Measurements from ENCODE around the gene TBXAS1. TPM values are rescaled to one million over a fixed set of nuclear protein-coding genes. Genes with fewer than 3 reads are reported as not detected.

The TBXAS1 gene
- total RNA-seq, 2 experiments from 2014 or later: 3.6 to 5.1 TPM

- H3K4me3 Mint-ChIP-seq: no peak overlapping the region
- H3K4me1 Mint-ChIP-seq: no peaks in the 10 kb centered on the region
- no peak overlapping the region for H3K27ac Mint-ChIP-seq
- CTCF ChIA-PET: interaction anchor here (0.6 to 1.0 kb wide), 2 partner anchors 13 to 44 kb away, joined by 3 read pairs; no protein-coding TSS in a partner anchor
- ATAC-seq: no peak
- POLR2A ChIA-PET: no interaction called here
- no peaks in the 10 kb centered on the region for H3K27me3 Mint-ChIP-seq
- H3K9me3 Mint-ChIP-seq (ENCODE audit: low read depth): no peaks in the 10 kb centered on the region
- no peak for DNase-seq
- intact Hi-C loops (cut with DNase I, micrococcal nuclease): loop anchor here in 1 of 2 experiments (10.0 kb wide), 1 partner anchor 291 kb away; no protein-coding TSS in a partner anchor
- no peaks in the 10 kb centered on the region for H3K36me3 Mint-ChIP-seq (ENCODE audit: low read depth)
Measured at GRCh38 chr7:140013676-140014075, 184.6 kb downstream of the TBXAS1 start.

GRCh38 chr7:140014123-140014522 is 185.1 kb downstream of the TBXAS1 start:
- H3K4me1 Mint-ChIP-seq: no peaks in the 10 kb centered on the region

DNA sequence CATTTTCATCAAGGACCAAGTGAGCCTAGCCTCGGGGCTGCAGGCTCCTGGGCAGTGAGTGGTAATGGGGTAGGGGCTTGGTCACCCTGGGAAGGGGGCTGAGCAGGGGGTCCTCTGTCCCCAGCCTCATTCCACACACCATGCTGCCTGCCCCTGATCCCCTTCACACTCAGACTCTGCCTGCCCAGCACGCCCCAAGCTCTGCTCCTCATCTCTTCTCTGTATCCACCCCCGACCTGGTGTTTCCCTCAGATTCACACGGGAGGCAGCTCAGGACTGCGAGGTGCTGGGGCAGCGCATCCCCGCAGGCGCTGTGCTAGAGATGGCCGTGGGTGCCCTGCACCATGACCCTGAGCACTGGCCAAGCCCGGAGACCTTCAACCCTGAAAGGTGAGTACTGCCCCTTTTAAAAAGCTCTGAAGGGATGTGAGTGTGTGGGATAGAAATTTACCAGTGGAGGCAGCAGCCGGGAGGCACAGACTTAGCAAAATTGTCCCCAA is 186.5 kb downstream of the TBXAS1 start:
- POLR2A ChIA-PET: no interaction called here
- H3K4me1 Mint-ChIP-seq: no peaks in the 10 kb centered on the region
- H3K27me3 Mint-ChIP-seq: no peaks in the 10 kb centered on the region
- DNase-seq: no peak
- no peak overlapping the region for H3K27ac Mint-ChIP-seq
- H3K4me3 Mint-ChIP-seq: no peak overlapping the region
- intact Hi-C loops (cut with DNase I, micrococcal nuclease): loop anchor here in 1 of 2 experiments (10.0 kb wide), 1 partner anchor 289 kb away; no protein-coding TSS in a partner anchor
- CTCF ChIA-PET: interaction anchor here (0.6 to 1.4 kb wide), 2 partner anchors 9 to 216 kb away, joined by 3 read pairs; no protein-coding TSS in a partner anchor
- no peak for ATAC-seq
- H3K36me3 Mint-ChIP-seq (ENCODE audit: low read depth): no peaks in the 10 kb centered on the region
- no peaks in the 10 kb centered on the region for H3K9me3 Mint-ChIP-seq (ENCODE audit: low read depth)

More at GRCh38 chr7:140014123-140014522, 185.1 kb downstream of the TBXAS1 start:
- no peaks in the 10 kb centered on the region for H3K27me3 Mint-ChIP-seq
- H3K36me3 Mint-ChIP-seq (ENCODE audit: low read depth): no peaks in the 10 kb centered on the region
- no peak overlapping the region for H3K27ac Mint-ChIP-seq
- ChIA-PET CTCF (no interaction called here), POLR2A (no interaction called here)
- DNase-seq: no peak
- H3K9me3 Mint-ChIP-seq (ENCODE audit: low read depth): no peaks in the 10 kb centered on the region
- no peak for ATAC-seq
- intact Hi-C loops (cut with DNase I, micrococcal nuclease): loop anchor here in 1 of 2 experiments (10.0 kb wide), 1 partner anchor 291 kb away; no protein-coding TSS in a partner anchor
- H3K4me3 Mint-ChIP-seq: no peak overlapping the region

GRCh38 chr7:140016540-140016939 is 187.5 kb downstream of the TBXAS1 start:
- H3K4me3 Mint-ChIP-seq: no peak overlapping the region
- intact Hi-C loops (cut with DNase I, micrococcal nuclease): loop anchor here in 1 of 2 experiments (10.0 kb wide), 1 partner anchor 288 kb away; no protein-coding TSS in a partner anchor

DNA sequence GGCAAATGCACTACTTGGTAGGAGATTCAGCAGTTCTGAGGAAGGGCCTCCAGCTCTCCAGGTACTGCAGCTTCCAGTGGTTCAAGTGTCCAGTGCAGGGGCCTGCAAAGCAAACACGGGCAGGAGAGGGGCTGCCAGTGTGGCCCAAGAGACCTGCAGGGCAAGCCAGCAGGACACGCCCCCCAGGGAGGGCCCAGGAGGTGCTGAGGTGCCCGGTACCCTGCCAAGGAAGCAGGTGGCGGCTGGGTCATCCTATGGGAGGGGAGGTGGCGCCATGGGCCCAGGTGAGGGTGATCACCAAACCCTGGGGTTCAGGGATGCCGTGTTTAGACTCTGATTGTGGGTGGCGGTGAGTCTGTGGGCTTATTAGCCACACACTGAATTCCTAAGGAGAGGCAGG is 188.0 kb downstream of the TBXAS1 start:
- Mint-ChIP-seq H3K27ac (no peak overlapping the region), H3K27me3 (no peaks in the 10 kb centered on the region), H3K9me3 (ENCODE audit: low read depth) (no peaks in the 10 kb centered on the region), H3K36me3 (ENCODE audit: low read depth) (peaks cover 3% of the 10 kb centered on the region), H3K4me3 (no peak overlapping the region), H3K4me1 (no peaks in the 10 kb centered on the region)
- ChIA-PET CTCF (interaction anchor here (0.5 to 1.4 kb wide), 5 partner anchors 11 to 992 kb away, joined by 3 to 4 read pairs (median 4); no protein-coding TSS in a partner anchor), POLR2A (no interaction called here)
- ATAC-seq (no peak), DNase-seq (no peak)
- intact Hi-C loops (cut with DNase I, micrococcal nuclease): loop anchor here in 1 of 2 experiments (10.0 kb wide), 1 partner anchor 288 kb away; no protein-coding TSS in a partner anchor

More at GRCh38 chr7:140016540-140016939, 187.5 kb downstream of the TBXAS1 start:
- H3K4me1 Mint-ChIP-seq: no peaks in the 10 kb centered on the region
- POLR2A ChIA-PET: no interaction called here
- no peaks in the 10 kb centered on the region for H3K27me3 Mint-ChIP-seq
- H3K9me3 Mint-ChIP-seq (ENCODE audit: low read depth): no peaks in the 10 kb centered on the region
- no peaks in the 10 kb centered on the region for H3K36me3 Mint-ChIP-seq (ENCODE audit: low read depth)
- no peak overlapping the region for H3K27ac Mint-ChIP-seq
- CTCF ChIA-PET: interaction anchor here (0.9 to 1.4 kb wide), 3 partner anchors 10 to 33 kb away, joined by 3 to 4 read pairs (median 4); no protein-coding TSS in a partner anchor
- DNase-seq (no peak), ATAC-seq (no peak)

DNA sequence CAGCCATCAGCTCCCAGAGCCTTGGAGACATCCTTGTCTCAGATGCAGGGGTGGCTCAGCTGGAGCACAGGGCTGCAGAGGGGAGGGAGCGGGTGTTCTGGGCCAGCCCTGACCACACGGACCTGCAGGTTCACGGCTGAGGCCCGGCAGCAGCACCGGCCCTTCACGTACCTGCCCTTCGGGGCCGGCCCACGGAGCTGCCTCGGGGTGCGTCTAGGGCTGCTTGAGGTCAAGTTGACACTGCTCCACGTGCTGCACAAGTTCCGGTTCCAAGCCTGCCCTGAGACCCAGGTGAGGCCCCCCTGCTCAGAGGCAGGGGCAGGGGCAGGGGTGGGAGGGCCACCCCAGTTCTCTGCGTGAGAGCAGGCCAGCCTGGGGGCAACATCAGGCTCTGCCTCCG is 188.5 kb downstream of the TBXAS1 start:
- ATAC-seq (no peak), DNase-seq (no peak)
- no peak overlapping the region for H3K27ac Mint-ChIP-seq
- H3K36me3 Mint-ChIP-seq (ENCODE audit: low read depth): peaks cover 3% of the 10 kb centered on the region
- no peaks in the 10 kb centered on the region for H3K4me1 Mint-ChIP-seq
- ChIA-PET POLR2A (no interaction called here), CTCF (interaction anchor here (0.5 to 1.6 kb wide), 3 partner anchors 15 to 423 kb away, joined by 3 to 4 read pairs (median 4); no protein-coding TSS in a partner anchor)
- intact Hi-C loops (cut with DNase I, micrococcal nuclease): loop anchor here in 1 of 2 experiments (10.0 kb wide), 1 partner anchor 287 kb away; no protein-coding TSS in a partner anchor
- H3K4me3 Mint-ChIP-seq: no peak overlapping the region
- no peaks in the 10 kb centered on the region for H3K27me3 Mint-ChIP-seq
- no peaks in the 10 kb centered on the region for H3K9me3 Mint-ChIP-seq (ENCODE audit: low read depth)

DNA sequence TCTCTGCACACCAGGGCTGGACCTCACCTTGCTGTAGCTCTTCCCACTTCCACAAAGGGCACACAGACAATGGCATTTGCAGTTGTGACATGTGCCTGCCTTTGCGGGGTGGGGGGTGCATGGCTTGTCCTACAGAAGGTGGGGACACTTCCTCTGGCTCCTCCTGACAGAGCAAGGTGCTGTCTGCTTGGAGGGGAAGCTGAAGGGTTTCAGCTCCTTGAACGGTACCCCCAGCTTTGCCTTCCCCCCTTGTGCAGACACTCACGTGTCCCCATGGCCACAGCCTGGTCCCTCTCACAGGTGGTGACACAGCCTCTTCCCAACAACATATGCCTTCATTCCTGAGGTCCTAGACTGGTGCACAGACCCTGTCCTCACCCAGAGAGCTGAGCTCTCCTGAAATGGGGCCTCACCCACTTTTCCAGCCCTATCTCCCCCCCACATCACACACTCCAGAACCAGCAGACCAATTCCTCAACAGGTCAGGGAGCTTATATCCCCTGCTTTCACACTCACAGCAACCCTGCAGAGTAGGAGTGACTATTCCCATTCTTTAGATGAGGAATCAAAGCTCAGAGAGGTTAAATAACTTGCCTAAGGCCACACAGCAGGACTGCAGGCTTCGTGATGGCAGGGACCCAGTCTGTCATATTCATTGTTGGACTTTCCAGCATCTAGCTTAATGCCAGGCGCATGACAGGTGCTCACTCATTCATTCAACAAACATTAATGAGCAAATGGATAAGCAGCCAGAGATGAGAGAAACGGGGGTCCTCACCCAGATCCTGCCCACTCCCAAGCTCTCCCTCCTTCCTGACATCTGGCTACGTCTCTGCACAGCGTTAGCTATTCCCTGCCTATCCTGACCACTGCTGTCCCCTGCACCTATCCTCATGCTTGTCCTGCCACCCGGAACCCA is 189.3 kb downstream of the TBXAS1 start:
- Mint-ChIP-seq H3K4me1 (no peaks in the 10 kb centered on the region), H3K36me3 (ENCODE audit: low read depth) (peaks cover 3% of the 10 kb centered on the region), H3K9me3 (ENCODE audit: low read depth) (no peaks in the 10 kb centered on the region), H3K27me3 (no peaks in the 10 kb centered on the region), H3K4me3 (no peak overlapping the region), H3K27ac (no peak overlapping the region)
- intact Hi-C loops (cut with DNase I, micrococcal nuclease): loop anchor here in 1 of 2 experiments (10.0 kb wide), 1 partner anchor 286 kb away; no protein-coding TSS in a partner anchor
- DNase-seq (no peak), ATAC-seq (no peak)
- CTCF ChIA-PET: interaction anchor here (0.5 to 1.6 kb wide), 6 partner anchors 16 to 584 kb away, joined by 3 to 5 read pairs (median 4); no protein-coding TSS in a partner anchor
- POLR2A ChIA-PET: interaction anchor here (0.7 kb wide), 1 partner anchor 13 kb away, joined by 3 read pairs; no protein-coding TSS in a partner anchor

DNA sequence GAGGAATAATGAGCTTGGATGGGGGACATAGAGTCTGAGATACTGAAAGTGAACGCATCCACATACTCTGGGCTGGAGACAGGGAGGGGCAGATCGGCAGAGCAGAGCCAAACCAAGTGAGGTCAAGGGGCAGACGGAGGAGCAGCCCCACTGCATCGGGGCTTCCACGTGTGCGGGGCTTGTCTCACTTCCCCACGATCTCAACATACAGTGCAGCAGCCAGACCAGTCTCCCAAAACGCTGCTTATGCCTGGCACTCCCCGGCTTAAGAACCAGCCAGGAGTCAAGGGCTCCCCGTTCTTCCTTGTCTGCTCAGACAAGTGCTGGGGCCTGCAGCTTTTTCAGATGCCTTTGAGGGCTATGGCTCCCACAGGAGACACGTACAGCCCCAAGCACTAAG is 190.1 kb downstream of the TBXAS1 start:
- H3K27me3 Mint-ChIP-seq: no peaks in the 10 kb centered on the region
- intact Hi-C loops (cut with DNase I, micrococcal nuclease): loop anchor here in 1 of 2 experiments (10.0 kb wide), 1 partner anchor 286 kb away; no protein-coding TSS in a partner anchor
- peaks cover 5% of the 10 kb centered on the region for H3K36me3 Mint-ChIP-seq (ENCODE audit: low read depth)
- ChIA-PET POLR2A (interaction anchor here (0.7 kb wide), 1 partner anchor 14 kb away, joined by 3 read pairs; no protein-coding TSS in a partner anchor), CTCF (interaction anchor here (0.8 to 1.6 kb wide), 4 partner anchors 401 to 585 kb away, joined by 3 to 5 read pairs (median 4); no protein-coding TSS in a partner anchor)
- no peaks in the 10 kb centered on the region for H3K4me1 Mint-ChIP-seq
- ATAC-seq (no peak), DNase-seq (no peak)
- no peak overlapping the region for H3K4me3 Mint-ChIP-seq
- H3K27ac Mint-ChIP-seq: no peak overlapping the region
- no peaks in the 10 kb centered on the region for H3K9me3 Mint-ChIP-seq (ENCODE audit: low read depth)

DNA sequence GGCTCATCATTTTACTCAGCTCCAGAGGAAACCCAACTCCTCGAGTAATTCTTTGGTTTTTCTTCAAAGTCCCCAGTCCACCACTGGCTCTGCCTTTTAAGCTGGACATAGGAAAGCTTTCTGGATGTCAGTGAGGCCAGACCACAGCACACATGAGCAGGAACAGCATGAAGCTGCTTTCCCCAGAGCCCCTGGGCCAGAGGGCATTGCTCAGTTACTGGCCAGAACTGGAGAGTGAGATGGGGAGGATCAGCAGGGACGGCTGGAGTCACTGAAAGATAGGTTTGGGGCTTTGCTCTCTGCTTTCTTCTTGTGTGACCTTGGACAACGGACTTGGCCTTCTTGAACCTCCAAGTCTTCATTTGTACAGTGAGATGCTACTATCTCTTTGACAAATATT is 190.5 kb downstream of the TBXAS1 start:
- Mint-ChIP-seq H3K4me1 (no peaks in the 10 kb centered on the region), H3K27me3 (no peaks in the 10 kb centered on the region), H3K4me3 (no peak overlapping the region), H3K36me3 (ENCODE audit: low read depth) (peaks cover 9% of the 10 kb centered on the region), H3K27ac (no peak overlapping the region), H3K9me3 (ENCODE audit: low read depth) (no peaks in the 10 kb centered on the region)
- ChIA-PET CTCF (interaction anchor here (0.9 kb wide), 1 partner anchor 585 kb away, joined by 3 read pairs; no protein-coding TSS in a partner anchor), POLR2A (interaction anchor here (0.7 kb wide), 1 partner anchor 14 kb away, joined by 3 read pairs; no protein-coding TSS in a partner anchor)
- ATAC-seq (no peak), DNase-seq (no peak)
- intact Hi-C loops (cut with DNase I, micrococcal nuclease): loop anchor here in 1 of 2 experiments (10.0 kb wide), 1 partner anchor 285 kb away; no protein-coding TSS in a partner anchor

- ChIA-PET CTCF (interaction anchor here (0.6 to 0.8 kb wide), 2 partner anchors 297 to 417 kb away, joined by 3 read pairs; no protein-coding TSS in a partner anchor), POLR2A (no interaction called here)
- Mint-ChIP-seq H3K4me3 (no peak overlapping the region), H3K27me3 (no peaks in the 10 kb centered on the region), H3K9me3 (ENCODE audit: low read depth) (no peaks in the 10 kb centered on the region), H3K4me1 (no peaks in the 10 kb centered on the region), H3K27ac (no peak overlapping the region), H3K36me3 (ENCODE audit: low read depth) (peaks cover 10% of the 10 kb centered on the region)
- ATAC-seq: no peak
- intact Hi-C loops (cut with DNase I, micrococcal nuclease): no loop called here
- DNase-seq: no peak
Measured at GRCh38 chr7:140021603-140022002, 192.5 kb downstream of the TBXAS1 start.

Data from activated CD4-positive, alpha-beta T cell treated with anti-CD3 and anti-CD28 coated beads for 36 hours (primary cell).